Mucosa of descending colon (tissue), 3 donors: Measurements from ENCODE around the gene RTEL1. TPM values are rescaled to one million over a fixed set of nuclear protein-coding genes. Genes with fewer than 3 reads are reported as not detected.
"Not testable (repeated sequence)": the region's sequence is repeated elsewhere in the genome, so short reads cannot be mapped to it uniquely, and the experiment has no call there.

Experiments
- ATAC-seq: fragments of 200-7000 bp; cut with Tn5 transposase; one replicate; pipeline ENCODE4 v1.9.1; 2020; ENCODE audit warnings: mild to moderate bottlenecking, moderate library complexity
- DNase-seq, 3 donors: peaks; one replicate each; pipeline ENCODE4 v3.0.0-alpha.2; 2020
- H3K36me3 ChIP-seq: fragments of 200-600 bp; one replicate; pipeline ENCODE4 v1.8.0; 2021; ENCODE audit warnings: low read depth, mild to moderate bottlenecking
- H3K4me1 ChIP-seq: fragments of 200-600 bp; one replicate; pipeline ENCODE4 v1.8.0; 2021; ENCODE audit warnings: low read depth, mild to moderate bottlenecking
- H3K4me3 ChIP-seq: fragments of 200-600 bp; one replicate; pipeline ENCODE4 v1.8.0; 2021; ENCODE audit warnings: mild to moderate bottlenecking
- H3K9me3 ChIP-seq: fragments of 200-600 bp; one replicate; pipeline ENCODE4 v1.8.0; 2021; ENCODE audit warnings: mild to moderate bottlenecking
- CTCF ChIP-seq: fragments of 200-600 bp; IDR thresholded peaks from one replicate; pipeline ENCODE4 v1.8.0; 2022; ENCODE audit warnings: antibody characterized with exemption, mild to moderate bottlenecking
- intact Hi-C, 2 donors: fragments of 100-400 bp; cut with DNase I in 1 of 2; cut with micrococcal nuclease in 1 of 2; formaldehyde crosslinking; loops; one replicate each; pipeline versions ENCODE4 v1.11.0 to v1.11.1; 2022; cut with DNase I, micrococcal nuclease
- total RNA-seq, 3 donors: library from RNA; stranded (reverse); fragmentation: NEBNext Ultra II Directional in 2 of 3; extraction: Animal tissue kit (Norgen Biotek cat#: 25700) in 2 of 3; gene quantifications; one replicate each; pipeline versions ENCODE4 v1.2.1 to v1.2.4, GENCODE V29; 2021 to 2023
- donor health status: DM: no; HTN: no; CAD: no; lungs with moderate emphysema.
- donor health status: DM: no; HTN: no; CAD: no.
- donor health status: DM: no; HTN: yes; CAD: no.

Gene RTEL1
- total RNA-seq, 3 donors from 2014 or later = 23.5 to 42.8 (median 34.2) TPM

- H3K36me3 ChIP-seq = no peaks in the 10 kb centered on the region
- TF ChIP-seq CTCF = no peak
- intact Hi-C loops = no loop called here
- no peak overlapping the region for H3K4me3 ChIP-seq
- ATAC-seq (no peak), DNase-seq (no peak)
- H3K9me3 ChIP-seq = no peaks in the 10 kb centered on the region
- no peaks in the 10 kb centered on the region for H3K4me1 ChIP-seq
These were observed 9.7 kb downstream of the RTEL1 start for GRCh38 chr20:63667858-63668257.

- no peak for TF ChIP-seq CTCF
- ATAC-seq = no peak
- intact Hi-C loops = no loop called here
- Histone ChIP-seq H3K9me3 (no peaks in the 10 kb centered on the region), H3K36me3 (no peaks in the 10 kb centered on the region), H3K4me1 (no peaks in the 10 kb centered on the region), H3K4me3 (no peak overlapping the region)
- no peak for DNase-seq
These were observed 10.2 kb downstream of the RTEL1 start for GRCh38 chr20:63668351-63668750.

GRCh38 chr20:63671695-63672094 is 13.6 kb downstream of the RTEL1 start:
- H3K36me3 ChIP-seq = not testable (repeated sequence)

GRCh38 chr20:63672666-63673065 is 14.6 kb downstream of the RTEL1 start:
- Histone ChIP-seq H3K9me3 (no peaks in the 10 kb centered on the region), H3K36me3 (no peaks in the 10 kb centered on the region), H3K4me3 (no peak overlapping the region), H3K4me1 (no peaks in the 10 kb centered on the region)
- intact Hi-C loops = no loop called here
- ATAC-seq (no peak), DNase-seq (no peak)
- TF ChIP-seq CTCF = no peak

More at GRCh38 chr20:63671695-63672094, 13.6 kb downstream of the RTEL1 start:
- H3K4me3 ChIP-seq, ATAC-seq, intact Hi-C loops, H3K9me3 ChIP-seq, DNase-seq, H3K4me1 ChIP-seq: not testable (repeated sequence)

GRCh38 chr20:63673951-63674350 is 15.8 kb downstream of the RTEL1 start:
- Histone ChIP-seq H3K4me3 (no peak overlapping the region), H3K9me3 (no peaks in the 10 kb centered on the region), H3K4me1 (no peaks in the 10 kb centered on the region), H3K36me3 (no peaks in the 10 kb centered on the region)
- ATAC-seq = no peak
- TF ChIP-seq CTCF = no peak
- intact Hi-C loops = no loop called here
- no peak for DNase-seq

- DNase-seq (no peak), ATAC-seq (no peak)
- no peak for TF ChIP-seq CTCF
- no peaks in the 10 kb centered on the region for H3K9me3 ChIP-seq
- no peaks in the 10 kb centered on the region for H3K4me1 ChIP-seq
- no peaks in the 10 kb centered on the region for H3K36me3 ChIP-seq
- intact Hi-C loops = no loop called here
- H3K4me3 ChIP-seq = no peak overlapping the region
These were observed 17.7 kb downstream of the RTEL1 start for GRCh38 chr20:63675681-63676368.
